CD4-positive, alpha-beta T cell (primary cell): ENCODE measurements around the gene SRBD1. TPM values are rescaled to one million over a fixed set of nuclear protein-coding genes. Genes with fewer than 3 reads are reported as not detected.

ENCODE experiments used
- ATAC-seq: fragments of 200-7000 bp; cut with Tn5 transposase; one replicate; pipeline ENCODE4 v1.10.0; 2022; ENCODE audit warnings: mild to moderate bottlenecking; ENCODE audit not compliant: poor library complexity
- CTCF ChIA-PET: fragments of 350-600 bp; sonication (Branson Sonifier 250); formaldehyde crosslinking; loops from one replicate; lab custom pipeline; 2021; ENCODE audit warnings: antibody characterized with exemption, inconsistent platforms; lab: Charles Lee
- POLR2A ChIA-PET: fragments of 350-600 bp; sonication (Branson Sonifier 250); formaldehyde crosslinking; loops from one replicate; lab custom pipeline; 2021; ENCODE audit warnings: antibody characterized with exemption, inconsistent platforms; lab: Charles Lee
- DNase-seq, 14 experiments: peaks; one replicate each; pipeline ENCODE4 v3.0.0-alpha.2; 2013 to 2020; ENCODE audit warnings: mixed read lengths in 2 of 14
- H3K27ac ChIP-seq, 2 donors: one replicate each; pipeline versions ENCODE4 v1.5.1 to v1.7.0; 2013; ENCODE audit warnings: low read length in 2 of 2, low read depth in 1 of 2, mild to moderate bottlenecking in 1 of 2
- H3K27me3 ChIP-seq, 2 experiments: 1 replicate in 1 of 2; 2 replicates in 1 of 2; pipeline versions ENCODE4 v1.6.1 to v1.7.0; 2013; ENCODE audit warnings: low read length in 2 of 2, control low read depth in 1 of 2, mild to moderate bottlenecking in 1 of 2, moderate library complexity in 1 of 2; ENCODE audit not compliant: insufficient read depth in 2 of 2, control insufficient read depth in 1 of 2
- H3K36me3 ChIP-seq: one replicate; pipeline ENCODE4 v1.6.1; 2013; ENCODE audit warnings: low read length, control low read depth; ENCODE audit not compliant: insufficient read depth
- H3K4me1 ChIP-seq: one replicate; pipeline ENCODE4 v1.6.1; 2013; ENCODE audit warnings: low read length, control low read depth; ENCODE audit not compliant: insufficient read depth
- H3K4me3 ChIP-seq: one replicate; pipeline ENCODE4 v1.5.1; 2013; ENCODE audit warnings: mild to moderate bottlenecking, low read length, moderate library complexity
- H3K9me3 ChIP-seq, 2 experiments: 1 replicate in 1 of 2; 2 replicates in 1 of 2; pipeline versions ENCODE4 v1.6.1 to v1.7.0; 2013; ENCODE audit warnings: low read length in 2 of 2, mild to moderate bottlenecking in 2 of 2, control low read depth in 1 of 2, moderate library complexity in 1 of 2; ENCODE audit not compliant: control insufficient read depth in 1 of 2, insufficient read depth in 1 of 2
- H3K27ac Mint-ChIP-seq: one replicate; pipeline ENCODE4 v1.8.0; 2020; ENCODE audit warnings: mixed read lengths
- H3K27me3 Mint-ChIP-seq: one replicate; pipeline ENCODE4 v1.8.0; 2021; ENCODE audit warnings: mixed read lengths
- H3K36me3 Mint-ChIP-seq: one replicate; pipeline ENCODE4 v1.8.0; 2021; ENCODE audit warnings: low read depth, mixed read lengths
- H3K4me1 Mint-ChIP-seq: one replicate; pipeline ENCODE4 v1.8.0; 2021; ENCODE audit warnings: low read depth, mixed read lengths
- H3K4me3 Mint-ChIP-seq: one replicate; pipeline ENCODE4 v1.8.0; 2020; ENCODE audit warnings: mild to moderate bottlenecking, mixed read lengths
- H3K9me3 Mint-ChIP-seq: one replicate; pipeline ENCODE4 v1.8.0; 2020; ENCODE audit warnings: mixed read lengths
- intact Hi-C, 2 experiments: fragments of 100-400 bp; cut with DNase I in 1 of 2; cut with micrococcal nuclease in 1 of 2; formaldehyde crosslinking; loops; one replicate each; pipeline versions ENCODE4 v1.15.1 to v1.9.0; 2023 to 2025; cut with DNase I, micrococcal nuclease
- total RNA-seq, 174 experiments: library from RNA in 2 of 174; stranded (reverse) in 2 of 174; gene quantifications; one replicate each; pipeline ENCODE4 v1.2.3 and lab custom pipeline; 2021 to 2026
- TF ChIP-seq, protein P1 (sequence below): fragments of 200-600 bp; IDR thresholded peaks from one replicate; pipeline ENCODE4 v1.8.0; 2022; ENCODE audit warnings: antibody characterized with exemption, mild to moderate bottlenecking

SRBD1 gene
- total RNA-seq, 2 experiments from 2014 or later, result 14.2 to 16.0 TPM

DNA sequence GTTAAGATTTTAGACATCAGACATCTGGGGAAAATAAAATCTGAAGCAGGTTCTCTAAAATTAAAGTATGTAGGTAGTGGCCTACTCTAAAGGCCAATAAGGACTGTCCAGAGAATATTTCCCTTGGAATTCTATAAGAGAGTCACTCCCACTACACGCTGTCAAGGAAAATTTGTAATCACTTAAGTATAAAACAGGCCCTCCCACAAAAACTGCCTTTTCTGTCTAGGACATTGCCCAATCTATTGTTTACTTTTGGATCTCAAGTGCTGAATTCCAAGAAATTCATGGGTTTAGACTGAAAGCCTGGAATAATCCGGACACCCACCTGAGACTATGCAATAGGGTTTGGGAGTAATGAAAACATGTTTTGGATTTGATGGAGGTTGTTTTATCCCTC lies 1.7 kb upstream of the SRBD1 start:
- intact Hi-C loops, result loop anchor here in 1 of 2 experiments (5.0 kb wide), 1 partner anchor 45 kb away; no protein-coding TSS in a partner anchor
- H3K27ac Mint-ChIP-seq, result no peak overlapping the region
- peaks cover 10% of the 10 kb centered on the region for H3K36me3 Mint-ChIP-seq
- Histone ChIP-seq H3K4me1 (peaks cover 8% of the 10 kb centered on the region), H3K9me3 (no peaks in the 10 kb centered on the region), H3K36me3 (no peaks in the 10 kb centered on the region), H3K27me3 (no peaks in the 10 kb centered on the region), H3K27ac (no peak overlapping the region), H3K4me3 (no peak overlapping the region)
- CTCF ChIA-PET, result no interaction called here
- H3K27me3 Mint-ChIP-seq, result no peaks in the 10 kb centered on the region
- DNase-seq, result no peak
- ATAC-seq, result no peak
- peak overlapping the region; percentile 99 for H3K4me3 Mint-ChIP-seq
- H3K4me1 Mint-ChIP-seq, result peaks cover 31% of the 10 kb centered on the region
- TF ChIP-seq, protein P1, sequence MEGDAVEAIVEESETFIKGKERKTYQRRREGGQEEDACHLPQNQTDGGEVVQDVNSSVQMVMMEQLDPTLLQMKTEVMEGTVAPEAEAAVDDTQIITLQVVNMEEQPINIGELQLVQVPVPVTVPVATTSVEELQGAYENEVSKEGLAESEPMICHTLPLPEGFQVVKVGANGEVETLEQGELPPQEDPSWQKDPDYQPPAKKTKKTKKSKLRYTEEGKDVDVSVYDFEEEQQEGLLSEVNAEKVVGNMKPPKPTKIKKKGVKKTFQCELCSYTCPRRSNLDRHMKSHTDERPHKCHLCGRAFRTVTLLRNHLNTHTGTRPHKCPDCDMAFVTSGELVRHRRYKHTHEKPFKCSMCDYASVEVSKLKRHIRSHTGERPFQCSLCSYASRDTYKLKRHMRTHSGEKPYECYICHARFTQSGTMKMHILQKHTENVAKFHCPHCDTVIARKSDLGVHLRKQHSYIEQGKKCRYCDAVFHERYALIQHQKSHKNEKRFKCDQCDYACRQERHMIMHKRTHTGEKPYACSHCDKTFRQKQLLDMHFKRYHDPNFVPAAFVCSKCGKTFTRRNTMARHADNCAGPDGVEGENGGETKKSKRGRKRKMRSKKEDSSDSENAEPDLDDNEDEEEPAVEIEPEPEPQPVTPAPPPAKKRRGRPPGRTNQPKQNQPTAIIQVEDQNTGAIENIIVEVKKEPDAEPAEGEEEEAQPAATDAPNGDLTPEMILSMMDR, result no peak
- POLR2A ChIA-PET, result no interaction called here
- H3K9me3 Mint-ChIP-seq, result no peaks in the 10 kb centered on the region

DNA sequence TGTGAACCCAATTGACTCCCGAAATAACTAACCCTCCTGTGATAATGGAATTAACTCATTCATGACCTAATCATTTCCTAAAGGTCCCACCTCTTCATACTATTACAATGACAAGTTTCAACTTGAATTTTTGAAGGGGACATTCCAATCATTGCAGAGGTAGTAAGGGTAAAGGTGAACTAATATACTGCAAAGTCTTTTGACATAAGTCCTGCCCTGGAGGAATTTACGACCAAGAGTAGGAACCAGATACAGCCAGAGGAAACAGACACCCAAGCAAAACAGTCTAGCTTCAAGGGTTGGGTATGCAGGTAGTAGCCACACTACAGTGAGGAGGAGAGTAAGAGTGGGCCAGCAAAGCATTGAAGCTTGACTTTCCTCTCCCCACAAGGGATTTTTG lies 1.2 kb upstream of the SRBD1 start:
- H3K27me3 Mint-ChIP-seq, result no peaks in the 10 kb centered on the region
- TF ChIP-seq, protein P1, result no peak
- Histone ChIP-seq H3K4me3 (no peak overlapping the region), H3K4me1 (peaks cover 8% of the 10 kb centered on the region), H3K36me3 (no peaks in the 10 kb centered on the region), H3K9me3 (no peaks in the 10 kb centered on the region), H3K27ac (no peak overlapping the region), H3K27me3 (no peaks in the 10 kb centered on the region)
- CTCF ChIA-PET, result no interaction called here
- no peak for ATAC-seq
- peaks cover 10% of the 10 kb centered on the region for H3K36me3 Mint-ChIP-seq
- peak overlapping the region; percentile 99 for H3K4me3 Mint-ChIP-seq
- peak overlapping the region; percentile 95 for H3K27ac Mint-ChIP-seq
- peaks cover 33% of the 10 kb centered on the region for H3K4me1 Mint-ChIP-seq
- POLR2A ChIA-PET, result no interaction called here
- no peak for DNase-seq
- intact Hi-C loops, result loop anchor here in 1 of 2 experiments (5.0 kb wide), 1 partner anchor 45 kb away; no protein-coding TSS in a partner anchor
- H3K9me3 Mint-ChIP-seq, result no peaks in the 10 kb centered on the region

DNA sequence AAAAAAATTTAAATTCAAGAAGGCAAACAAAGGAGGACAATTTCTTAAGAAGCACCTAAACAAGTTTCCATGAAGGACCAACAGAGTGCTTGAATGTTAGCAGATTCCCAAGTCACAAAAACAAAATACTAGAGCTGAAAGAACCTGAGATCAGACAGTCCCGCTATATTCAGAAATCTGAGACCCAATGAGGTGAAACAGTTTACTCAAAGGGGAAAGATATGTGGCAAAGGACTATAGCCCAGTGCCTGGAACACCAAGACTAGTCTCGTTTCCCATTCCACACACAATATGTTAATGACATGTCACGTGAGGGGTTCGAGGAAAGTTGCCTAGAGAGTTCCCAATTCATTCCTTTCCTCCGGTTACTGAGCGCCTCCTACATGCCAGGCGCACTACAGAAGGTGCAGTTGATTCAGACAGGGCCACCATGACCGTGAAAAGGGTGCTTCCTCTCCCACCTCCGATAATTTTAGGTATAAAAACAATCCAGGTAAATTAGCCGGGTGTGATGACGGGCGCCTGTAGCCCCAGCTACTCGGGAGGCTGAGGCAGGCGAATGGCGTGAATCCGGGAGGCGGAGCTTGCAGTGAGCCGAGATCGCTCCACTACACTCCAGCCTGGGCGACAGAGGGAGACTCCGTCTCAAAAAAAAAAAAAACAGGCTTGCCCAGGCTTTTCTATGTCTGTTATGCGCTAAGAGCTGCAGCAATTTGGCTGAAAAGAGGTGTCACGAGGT lies 617 bp downstream of the SRBD1 start:
- Histone ChIP-seq H3K4me1 (peaks cover 8% of the 10 kb centered on the region), H3K36me3 (no peaks in the 10 kb centered on the region), H3K9me3 (no peaks in the 10 kb centered on the region), H3K4me3 (peak overlapping the region; percentile 78), H3K27me3 (no peaks in the 10 kb centered on the region), H3K27ac (peak overlapping the region; percentile 70 to 88)
- Mint-ChIP-seq H3K9me3 (no peaks in the 10 kb centered on the region), H3K36me3 (peaks cover 10% of the 10 kb centered on the region), H3K27me3 (no peaks in the 10 kb centered on the region), H3K27ac (peak overlapping the region; percentile 95), H3K4me3 (peak overlapping the region; percentile 99), H3K4me1 (peaks cover 33% of the 10 kb centered on the region)
- TF ChIP-seq, protein P1, result peak; percentile 30
- DNase-seq, result peak; percentile 4 to 64 (median 28)
- POLR2A ChIA-PET, result interaction anchor here (0.8 to 1.8 kb wide), 3 partner anchors 35 to 43 kb away, joined by 3 to 20 read pairs (median 14); partner anchors contain the start of gene PRKCE
- peak; percentile 70 for ATAC-seq
- CTCF ChIA-PET, result interaction anchor here (0.8 to 1.1 kb wide), 3 partner anchors 25 to 168 kb away, joined by 3 read pairs; no protein-coding TSS in a partner anchor
- intact Hi-C loops, result loop anchor here in 1 of 2 experiments (5.0 kb wide), 1 partner anchor 43 kb away; no protein-coding TSS in a partner anchor
